T-helper 2 cell (primary cell): Measurements from ENCODE around the gene MS4A15.
"Not testable (repeated sequence)": the region's sequence is repeated elsewhere in the genome, so short reads cannot be mapped to it uniquely, and the experiment has no call there.

Experiments
- DNase-seq, 5 experiments: peaks; one replicate each; pipeline versions ENCODE4 v3.0.0 to v3.0.0-alpha.2; 2012 to 2022

Gene MS4A15

GRCh38 chr11:60809691-60810090, 53.0 kb downstream of the MS4A15 start:
- DNase-seq = no peak

- no peak for DNase-seq
Measured at GRCh38 chr11:60810151-60810550, 53.5 kb downstream of the MS4A15 start.

- no peak for DNase-seq
Measured at GRCh38 chr11:60810569-60810968, 53.9 kb downstream of the MS4A15 start.

- no peak for DNase-seq
Measured at GRCh38 chr11:60813324-60813723, 56.7 kb downstream of the MS4A15 start.

- DNase-seq = no peak
Measured at GRCh38 chr11:60814112-60814511, 57.4 kb downstream of the MS4A15 start.

GRCh38 chr11:60816590-60817157, 60.0 kb downstream of the MS4A15 start:
- DNase-seq = no peak

- no peak for DNase-seq
Measured at GRCh38 chr11:60818057-60818456, 61.4 kb downstream of the MS4A15 start.

- no peak for DNase-seq
Measured at GRCh38 chr11:60821827-60822599, 65.3 kb downstream of the MS4A15 start.

GRCh38 chr11:60823745-60824306, 67.2 kb downstream of the MS4A15 start:
- not testable (repeated sequence) for DNase-seq

- DNase-seq = no peak
Measured at GRCh38 chr11:60825118-60825517, 68.5 kb downstream of the MS4A15 start.

GRCh38 chr11:60825790-60826189, 69.1 kb downstream of the MS4A15 start:
- DNase-seq = no peak
